GM12878 (cell line): Measurements from ENCODE around the gene MFAP2. TPM values are rescaled to one million over a fixed set of nuclear protein-coding genes. Genes with fewer than 3 reads are reported as not detected.

Experiments
- ATAC-seq: fragments of 200-7000 bp; cut with Tn5 transposase; 3 replicates; pipeline ENCODE4 v1.9.1; 2020; ENCODE audit warnings: mild to moderate bottlenecking, moderate library complexity
- BruUV-seq: library from RNA; stranded (reverse); fragments of 400-500 nt; replicated peaks from 2 replicates; lab custom pipeline; 2021; lab: Mats Ljungman, UMichigan
- CTCF ChIA-PET: fragments of 300-600 bp; sonication (Branson Sonifier 250); formaldehyde crosslinking; extraction: SDS; loops from one replicate; lab custom pipeline; 2021; ENCODE audit warnings: inconsistent platforms; lab: Yijun Ruan, JAX
- POLR2A ChIA-PET: fragments of 350-600 bp; formaldehyde crosslinking; extraction: SDS; loops from one replicate; lab custom pipeline; 2021; ENCODE audit warnings: inconsistent platforms; lab: Charles Lee
- RAD21 ChIA-PET: fragments of 300-600 bp; sonication (Branson Sonifier 250); formaldehyde crosslinking; loops from one replicate; lab custom pipeline; 2023; ENCODE audit warnings: antibody characterized with exemption; ENCODE audit not compliant: unreplicated experiment; lab: Charles Lee
- SMC1A ChIA-PET: fragments of 300-600 bp; sonication (Branson Sonifier 250); formaldehyde crosslinking; loops from one replicate; lab custom pipeline; 2023; ENCODE audit not compliant: unreplicated experiment, uncharacterized antibody; lab: Charles Lee
- DNase-seq: peaks from one replicate; pipeline ENCODE4 v3.0.0-alpha.2; 2011; ENCODE audit warnings: low read depth, low spot score
- FAIRE-seq: peaks from 3 replicates; lab custom pipeline; 2011; peaks lifted over from hg19 to GRCh38; lab: Jason Lieb, UNC
- H2AFZ ChIP-seq: 2 replicates; pipeline ENCODE4 v1.6.0; 2011; ENCODE audit warnings: low read depth, low read length, control low read depth; ENCODE audit not compliant: control insufficient read depth
- H3K27ac ChIP-seq: 2 replicates; pipeline ENCODE4 v1.5.1; 2011; ENCODE audit warnings: control low read depth; ENCODE audit not compliant: control insufficient read depth, insufficient read depth
- H3K27me3 ChIP-seq, 2 experiments: replicated peaks in 1 of 2; 2 replicates each; pipeline versions ENCODE4 v1.6.0 to v1.6.1; 2011; ENCODE audit warnings: low read length in 1 of 2; ENCODE audit not compliant: control insufficient read depth in 2 of 2, insufficient read depth in 2 of 2
- H3K36me3 ChIP-seq, 2 experiments: 2 replicates each; pipeline ENCODE4 v1.5.1; 2011; ENCODE audit warnings: low read length in 1 of 2; ENCODE audit not compliant: control insufficient read depth in 2 of 2, insufficient read depth in 2 of 2
- H3K4me1 ChIP-seq: 2 replicates; pipeline ENCODE4 v1.6.1; 2011; ENCODE audit warnings: mild to moderate bottlenecking, low read length, moderate library complexity, mixed read lengths; ENCODE audit not compliant: control insufficient read depth, insufficient read depth
- H3K4me2 ChIP-seq: 2 replicates; pipeline ENCODE4 v1.6.0; 2011; ENCODE audit warnings: control low read depth; ENCODE audit not compliant: control insufficient read depth, insufficient read depth
- H3K4me3 ChIP-seq: fragments of 200-600 bp; sonication (generic); 2 replicates; pipeline ENCODE4 v1.5.1; 2016
- H3K79me2 ChIP-seq: 2 replicates; pipeline ENCODE4 v1.6.0; 2011; ENCODE audit warnings: low read length; ENCODE audit not compliant: control insufficient read depth, insufficient read depth
- H3K9ac ChIP-seq: 2 replicates; pipeline ENCODE4 v1.8.0; 2011; ENCODE audit warnings: low read length, control low read depth, mixed read lengths; ENCODE audit not compliant: control insufficient read depth, insufficient read depth
- H3K9me3 ChIP-seq: replicated peaks from 3 replicates; pipeline ENCODE4 v1.5.1; 2011; ENCODE audit warnings: mild to moderate bottlenecking, low read length; ENCODE audit not compliant: control insufficient read depth, insufficient read depth
- H4K20me1 ChIP-seq: 2 replicates; pipeline ENCODE4 v1.6.0; 2011; ENCODE audit not compliant: control insufficient read depth, insufficient read depth
- GABPA ChIP-seq: IDR thresholded peaks from 2 replicates; pipeline ENCODE4 v1.6.1; 2014; ENCODE audit warnings: antibody characterized with exemption, low read depth, mild to moderate bottlenecking, inconsistent platforms
- IRF4 ChIP-seq: IDR thresholded peaks from 2 replicates; pipeline ENCODE4 v1.6.1; 2011; ENCODE audit warnings: low read depth, low read length
- MTA2 ChIP-seq: fragments of 450-650 bp; IDR thresholded peaks from 2 replicates; pipeline ENCODE4 v1.6.1; 2016; ENCODE audit warnings: low read depth, mild to moderate bottlenecking, moderate library complexity
- MXI1 ChIP-seq: fragments of 150-350 bp; IDR thresholded peaks from 2 replicates; pipeline ENCODE4 v1.6.1; 2011; ENCODE audit warnings: low read depth, mild to moderate bottlenecking, inconsistent platforms, low read length, improper control_type of control experiment
- MYB ChIP-seq: fragments of 150-350 bp; IDR thresholded peaks from 2 replicates; pipeline ENCODE4 v1.6.1; 2014; ENCODE audit warnings: mild to moderate bottlenecking, low read depth, low read length, borderline replicate concordance
- NFIC ChIP-seq: IDR thresholded peaks from 2 replicates; pipeline ENCODE4 v1.6.1; 2012; ENCODE audit warnings: low read depth, mild to moderate bottlenecking, inconsistent platforms, low read length, moderate library complexity
- POLR2AphosphoS2 ChIP-seq: IDR thresholded peaks from 2 replicates; pipeline ENCODE4 v1.6.1; 2011; ENCODE audit warnings: low read depth, mild to moderate bottlenecking, low read length, improper control_type of control experiment, moderate library complexity
- POLR2AphosphoS5 ChIP-seq: IDR thresholded peaks from 2 replicates; pipeline ENCODE4 v1.6.1; 2011; ENCODE audit warnings: mild to moderate bottlenecking, low read length, inconsistent platforms
- RELA ChIP-seq: fragments of 450-650 bp; IDR thresholded peaks from 2 replicates; pipeline ENCODE4 v1.8.0; 2014; ENCODE audit warnings: borderline replicate concordance; ENCODE audit not compliant: partially characterized antibody
- SMARCA5 ChIP-seq: fragments of 450-650 bp; IDR thresholded peaks from 2 replicates; pipeline ENCODE4 v1.6.1; 2017; ENCODE audit warnings: mild to moderate bottlenecking
- TARDBP ChIP-seq: IDR thresholded peaks from 2 replicates; pipeline ENCODE4 v1.6.1; 2016; ENCODE audit warnings: borderline replicate concordance
- WGBS: methylation state at CpG from one replicate; pipeline ENCODE4 v1.1.6; 2016; ENCODE audit warnings: low lambda C conversion rate; ENCODE audit not compliant: insufficient replicate concordance, insufficient coverage; ENCODE audit errors: missing lambda C conversion rate; 5-methylcytosine and 5-hydroxymethylcytosine counted together
- in situ Hi-C: fragments of 300-500 bp; cut with MboI; formaldehyde crosslinking; loops from 9 replicates; pipeline ENCODE4 v1.14.3; 2018; ENCODE audit warnings: mixed read lengths
- intact Hi-C: fragments of 100-400 bp; cut with micrococcal nuclease; formaldehyde crosslinking; loops from one replicate; pipeline ENCODE4 v1.14.2; 2022; ENCODE audit not compliant: unreplicated experiment
- polyA plus RNA-seq, 11 experiments: library from polyadenylated mRNA; depleted of rRNA in 4 of 11; unstranded in 6 of 11; stranded (reverse) in 5 of 11; fragments of >200 nt; fragmentation: Nextera tagmentation in 4 of 11; fragmentation: Illumina TruSeq in 1 of 11; extraction: Ambion mirVana in 4 of 11; extraction: Trizol in 1 of 11; gene quantifications; 1 replicate in 1 of 11; 2 replicates in 10 of 11; pipeline versions ENCODE4 v1.2.1 to v1.2.3, GENCODE V29; 2011 to 2016; ENCODE audit warnings: inconsistent platforms in 2 of 11, missing spikeins in 2 of 11, low read depth in 1 of 11
- total RNA-seq, 4 experiments: library from RNA; depleted of rRNA in 3 of 4; stranded (reverse); fragments of >200 nt in 3 of 4; fragmentation: Illumina TruSeq in 1 of 4; extraction: Trizol in 1 of 4; gene quantifications; 2 replicates each; pipeline versions ENCODE4 v1.2.1 to v1.2.3, GENCODE V29; 2013 to 2021
- TF ChIP-seq, protein P1 (sequence below): IDR thresholded peaks from 2 replicates; pipeline ENCODE4 v1.6.1; 2011; ENCODE audit warnings: low read depth, mild to moderate bottlenecking, low read length, moderate library complexity, borderline replicate concordance; ENCODE audit errors: extremely low read depth

Gene MFAP2
- total and polyA plus RNA-seq, 10 of the 15 experiments (the other 5 are each of a cell fraction or from before 2014, with no cell fraction given), result 0.16 TPM; not detected in 9

- no peaks in the 10 kb centered on the region for H3K79me2 ChIP-seq
- no peaks in the 10 kb centered on the region for H4K20me1 ChIP-seq
- no peak for TF ChIP-seq MTA2
- TF ChIP-seq, protein P1, sequence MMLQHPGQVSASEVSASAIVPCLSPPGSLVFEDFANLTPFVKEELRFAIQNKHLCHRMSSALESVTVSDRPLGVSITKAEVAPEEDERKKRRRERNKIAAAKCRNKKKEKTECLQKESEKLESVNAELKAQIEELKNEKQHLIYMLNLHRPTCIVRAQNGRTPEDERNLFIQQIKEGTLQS, result no peak
- TF ChIP-seq POLR2AphosphoS2, result no peak
- no peak for TF ChIP-seq MYB
- TF ChIP-seq MXI1, result no peak
- no peak for TF ChIP-seq IRF4
- no peak for TF ChIP-seq GABPA
- no peak for TF ChIP-seq TARDBP
- TF ChIP-seq POLR2AphosphoS5, result no peak
- no peak for TF ChIP-seq RELA
- TF ChIP-seq NFIC, result no peak
- no peak for TF ChIP-seq SMARCA5
- no peak for DNase-seq
- in situ Hi-C loops, result no loop called here
- ChIA-PET SMC1A (no interaction called here), CTCF (interaction anchor here (1.3 kb wide), 1 partner anchor 21 kb away, joined by 3 read pairs; no protein-coding TSS in a partner anchor), POLR2A (no interaction called here), RAD21 (no interaction called here)
- H2AFZ ChIP-seq, result no peak overlapping the region
- no peak for ATAC-seq
- no peak overlapping the region for H3K9ac ChIP-seq
- peaks cover 34% of the 10 kb centered on the region for H3K4me1 ChIP-seq
- H3K4me3 ChIP-seq, result no peak overlapping the region
- H3K4me2 ChIP-seq, result no peak overlapping the region
- peaks cover 24 to 42% of the 10 kb centered on the region in 2 experiments for H3K36me3 ChIP-seq
- no peaks in the 10 kb centered on the region for H3K9me3 ChIP-seq
- FAIRE-seq, result no peak
- WGBS, result 94% methylated on average over 2 of the region's 2 CpGs
- no peaks in the 10 kb centered on the region for H3K27me3 ChIP-seq
- no peak overlapping the region for H3K27ac ChIP-seq
- no TSS peak for BruUV-seq
- intact Hi-C loops, result no loop called here
Observed at GRCh38 chr1:17020502-17020901, 40.1 kb upstream of the MFAP2 start.
